COR-L47 (cell line): ENCODE measurements around the gene BCL2L2.
A peak's percentile ranks its signal among the peaks of the same experiment; 100 is the strongest.

Experiments
- DNase-seq: peaks from one replicate; lab custom pipeline; 2025; lab: John Stamatoyannopoulos, UW

Gene BCL2L2

GRCh38 chr14:23299986-23300686 is 6.5 kb upstream of the BCL2L2 start:
- DNase-seq: no peak

- DNase-seq: no peak
These were observed 5.9 kb upstream of the BCL2L2 start for GRCh38 chr14:23300687-23301223.

GRCh38 chr14:23301288-23301968 is 5.2 kb upstream of the BCL2L2 start:
- peak; percentile 97 for DNase-seq

- DNase-seq: no peak
These were observed 4.7 kb upstream of the BCL2L2 start for GRCh38 chr14:23301969-23302289.

- DNase-seq: peak; percentile 77
These were observed 4.1 kb upstream of the BCL2L2 start, which contains the start of gene PPP1R3E for GRCh38 chr14:23302290-23303225. Gene PPP1R3E, minus strand, starts transcription at chr14:23302859. Its CDS starts 283 bp downstream, at chr14:23302576.

GRCh38 chr14:23307146-23307530 is 505 bp downstream of the BCL2L2 start:
- DNase-seq: no peak

- DNase-seq: no peak
These were observed 1.3 kb downstream of the BCL2L2 start for GRCh38 chr14:23307687-23308644.

- no peak for DNase-seq
These were observed 2.2 kb downstream of the BCL2L2 start for GRCh38 chr14:23308721-23309445.

- no peak for DNase-seq
These were observed 3.9 kb downstream of the BCL2L2 start for GRCh38 chr14:23310546-23310945.

- DNase-seq: no peak
These were observed 9.7 kb downstream of the BCL2L2 start for GRCh38 chr14:23316300-23316699.

- no peak for DNase-seq
These were observed 13.3 kb downstream of the BCL2L2 start for GRCh38 chr14:23319746-23320583.

- peak; percentile 100 for DNase-seq
These were observed 14.2 kb downstream of the BCL2L2 start, which contains the start of gene PABPN1 for GRCh38 chr14:23320584-23321571. Gene PABPN1, plus strand, starts transcription at chr14:23321457. Its CDS starts 13 bp downstream, at chr14:23321470.

GRCh38 chr14:23321572-23322547 is 15.2 kb downstream of the BCL2L2 start:
- DNase-seq: no peak

GRCh38 chr14:23322568-23323517 is 16.2 kb downstream of the BCL2L2 start:
- no peak for DNase-seq

GRCh38 chr14:23323838-23324454 is 17.3 kb downstream of the BCL2L2 start:
- DNase-seq: no peak
